Inflammatory macrophage treated with lipopolysaccharide for 4 hours (primary cell): ENCODE data around the gene LZTR1.
"Not testable (repeated sequence)": the region's sequence is repeated elsewhere in the genome, so short reads cannot be mapped to it uniquely, and the experiment has no call there.

Experiments used
- DNase-seq: peaks from one replicate; pipeline ENCODE4 v3.0.0-alpha.2; 2020

The LZTR1 gene

GRCh38 chr22:20998411-20999336 lies 16.6 kb downstream of the LZTR1 start:
- no peak for DNase-seq

- DNase-seq, result no peak
Observed at GRCh38 chr22:20999350-21000206, 17.5 kb downstream of the LZTR1 start.

- DNase-seq, result no peak
Observed at GRCh38 chr22:21000207-21000986, 18.3 kb downstream of the LZTR1 start.

GRCh38 chr22:21000987-21001600 lies 19.0 kb downstream of the LZTR1 start:
- peak; percentile 10 for DNase-seq

- DNase-seq, result peak; percentile 98
Observed at GRCh38 chr22:21001601-21002325, 19.7 kb downstream of the LZTR1 start, which contains the start of gene THAP7. THAP7 (minus strand) TSS chr22:21002118; CDS start chr22:21001911, 207 bp downstream.

- no peak for DNase-seq
Observed at GRCh38 chr22:21003782-21004181, 21.7 kb downstream of the LZTR1 start.

GRCh38 chr22:21009208-21009607 lies 27.1 kb downstream of the LZTR1 start:
- DNase-seq, result not testable (repeated sequence)

- no peak for DNase-seq
Observed at GRCh38 chr22:21009638-21010425, 27.7 kb downstream of the LZTR1 start.

GRCh38 chr22:21010426-21011113 lies 28.5 kb downstream of the LZTR1 start:
- no peak for DNase-seq

GRCh38 chr22:21012446-21013407 lies 30.6 kb downstream of the LZTR1 start:
- no peak for DNase-seq

GRCh38 chr22:21013657-21014201 lies 31.6 kb downstream of the LZTR1 start:
- DNase-seq, result no peak

- peak; percentile 79 for DNase-seq
Observed at GRCh38 chr22:21014202-21014725, 32.2 kb downstream of the LZTR1 start.

GRCh38 chr22:21014726-21015465 lies 32.8 kb downstream of the LZTR1 start, which contains the start of gene P2RX6:
P2RX6 (plus strand) TSS chr22:21015165; CDS start chr22:21015175, 10 bp downstream.
- peak; percentile 19 for DNase-seq

- no peak for DNase-seq
Observed at GRCh38 chr22:21015466-21016006, 33.4 kb downstream of the LZTR1 start.

GRCh38 chr22:21016644-21017420 lies 34.7 kb downstream of the LZTR1 start:
- DNase-seq, result no peak

GRCh38 chr22:21018314-21018713 lies 36.2 kb downstream of the LZTR1 start:
- DNase-seq, result no peak
